ENCODE results near the gene TMPRSS4. TPM values are rescaled to one million over a fixed set of nuclear protein-coding genes. Genes with fewer than 3 reads are reported as not detected.

Gene TMPRSS4
- total RNA-seq, 1 experiment from 2014 or later, result not detected

GRCh38 chr11:118170231-118170630 lies 93.4 kb downstream of the TMPRSS4 start:
- Histone ChIP-seq H3K27ac (ENCODE audit: low read length) (no peak overlapping the region), H3K36me3 (ENCODE audit: control insufficient read depth, insufficient read depth, low read length) (no peaks in the 10 kb centered on the region), H3K4me1 (ENCODE audit: control insufficient read depth, insufficient read depth, low read length) (no peaks in the 10 kb centered on the region), H3K27me3 (ENCODE audit: control insufficient read depth, insufficient read depth, low read length) (peaks cover 10% of the 10 kb centered on the region), H3K9me3 (ENCODE audit: control insufficient read depth, insufficient read depth, low read depth, low read length) (no peaks in the 10 kb centered on the region), H3K4me3 (ENCODE audit: low read depth in 2 of 2, low read length in 2 of 2) (no peak overlapping the region)
- ATAC-seq (no peak), DNase-seq (ENCODE audit: low read depth, low spot score) (no peak)
- TF ChIP-seq POLR2AphosphoS5 (IDR thresholded peaks at IDR 0.05; ENCODE audit: low read depth, low read length) (no peak), TCF7L2 (IDR thresholded peaks at IDR 0.05; ENCODE audit: low read depth, low read length) (no peak), SIN3A (IDR thresholded peaks at IDR 0.05; ENCODE audit: borderline replicate concordance, insufficient read depth, low read depth, low read length) (no peak)
- TF ChIP-seq, protein P1, sequence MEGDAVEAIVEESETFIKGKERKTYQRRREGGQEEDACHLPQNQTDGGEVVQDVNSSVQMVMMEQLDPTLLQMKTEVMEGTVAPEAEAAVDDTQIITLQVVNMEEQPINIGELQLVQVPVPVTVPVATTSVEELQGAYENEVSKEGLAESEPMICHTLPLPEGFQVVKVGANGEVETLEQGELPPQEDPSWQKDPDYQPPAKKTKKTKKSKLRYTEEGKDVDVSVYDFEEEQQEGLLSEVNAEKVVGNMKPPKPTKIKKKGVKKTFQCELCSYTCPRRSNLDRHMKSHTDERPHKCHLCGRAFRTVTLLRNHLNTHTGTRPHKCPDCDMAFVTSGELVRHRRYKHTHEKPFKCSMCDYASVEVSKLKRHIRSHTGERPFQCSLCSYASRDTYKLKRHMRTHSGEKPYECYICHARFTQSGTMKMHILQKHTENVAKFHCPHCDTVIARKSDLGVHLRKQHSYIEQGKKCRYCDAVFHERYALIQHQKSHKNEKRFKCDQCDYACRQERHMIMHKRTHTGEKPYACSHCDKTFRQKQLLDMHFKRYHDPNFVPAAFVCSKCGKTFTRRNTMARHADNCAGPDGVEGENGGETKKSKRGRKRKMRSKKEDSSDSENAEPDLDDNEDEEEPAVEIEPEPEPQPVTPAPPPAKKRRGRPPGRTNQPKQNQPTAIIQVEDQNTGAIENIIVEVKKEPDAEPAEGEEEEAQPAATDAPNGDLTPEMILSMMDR (IDR thresholded peaks at IDR 0.05), result no peak
- TF ChIP-seq, protein P2, sequence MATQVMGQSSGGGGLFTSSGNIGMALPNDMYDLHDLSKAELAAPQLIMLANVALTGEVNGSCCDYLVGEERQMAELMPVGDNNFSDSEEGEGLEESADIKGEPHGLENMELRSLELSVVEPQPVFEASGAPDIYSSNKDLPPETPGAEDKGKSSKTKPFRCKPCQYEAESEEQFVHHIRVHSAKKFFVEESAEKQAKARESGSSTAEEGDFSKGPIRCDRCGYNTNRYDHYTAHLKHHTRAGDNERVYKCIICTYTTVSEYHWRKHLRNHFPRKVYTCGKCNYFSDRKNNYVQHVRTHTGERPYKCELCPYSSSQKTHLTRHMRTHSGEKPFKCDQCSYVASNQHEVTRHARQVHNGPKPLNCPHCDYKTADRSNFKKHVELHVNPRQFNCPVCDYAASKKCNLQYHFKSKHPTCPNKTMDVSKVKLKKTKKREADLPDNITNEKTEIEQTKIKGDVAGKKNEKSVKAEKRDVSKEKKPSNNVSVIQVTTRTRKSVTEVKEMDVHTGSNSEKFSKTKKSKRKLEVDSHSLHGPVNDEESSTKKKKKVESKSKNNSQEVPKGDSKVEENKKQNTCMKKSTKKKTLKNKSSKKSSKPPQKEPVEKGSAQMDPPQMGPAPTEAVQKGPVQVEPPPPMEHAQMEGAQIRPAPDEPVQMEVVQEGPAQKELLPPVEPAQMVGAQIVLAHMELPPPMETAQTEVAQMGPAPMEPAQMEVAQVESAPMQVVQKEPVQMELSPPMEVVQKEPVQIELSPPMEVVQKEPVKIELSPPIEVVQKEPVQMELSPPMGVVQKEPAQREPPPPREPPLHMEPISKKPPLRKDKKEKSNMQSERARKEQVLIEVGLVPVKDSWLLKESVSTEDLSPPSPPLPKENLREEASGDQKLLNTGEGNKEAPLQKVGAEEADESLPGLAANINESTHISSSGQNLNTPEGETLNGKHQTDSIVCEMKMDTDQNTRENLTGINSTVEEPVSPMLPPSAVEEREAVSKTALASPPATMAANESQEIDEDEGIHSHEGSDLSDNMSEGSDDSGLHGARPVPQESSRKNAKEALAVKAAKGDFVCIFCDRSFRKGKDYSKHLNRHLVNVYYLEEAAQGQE (IDR thresholded peaks at IDR 0.05; ENCODE audit: insufficient read depth in 1 of 2, low read depth in 2 of 2, low read length in 1 of 2), result no peak
- ChIA-PET CTCF (interaction anchor here (0.6 kb wide), 1 partner anchor 1169 kb away, joined by 4 read pairs; no protein-coding TSS in a partner anchor), POLR2A (no interaction called here)
- intact Hi-C loops (cut with micrococcal nuclease; ENCODE audit: unreplicated experiment) (loop anchor here (2.0 kb wide), 1 partner anchor 21 kb away; no protein-coding TSS in a partner anchor), in situ Hi-C loops (cut with HindIII; ENCODE audit: low pct_unique_long_range_greater_than_20kb, low sequenced_read_pairs) (no loop called here)
- BruUV-seq (replicated peaks), result no TSS peak

- BruUV-seq (replicated peaks), result no TSS peak
- Histone ChIP-seq H3K27ac (ENCODE audit: low read length) (no peak overlapping the region), H3K36me3 (ENCODE audit: control insufficient read depth, insufficient read depth, low read length) (no peaks in the 10 kb centered on the region), H3K4me1 (ENCODE audit: control insufficient read depth, insufficient read depth, low read length) (no peaks in the 10 kb centered on the region), H3K27me3 (ENCODE audit: control insufficient read depth, insufficient read depth, low read length) (peaks cover 10% of the 10 kb centered on the region), H3K4me3 (ENCODE audit: low read depth in 2 of 2, low read length in 2 of 2) (no peak overlapping the region), H3K9me3 (ENCODE audit: control insufficient read depth, insufficient read depth, low read depth, low read length) (no peaks in the 10 kb centered on the region)
- ATAC-seq (peak; percentile 2; the same call in 1 of the 2 replicates), DNase-seq (ENCODE audit: low read depth, low spot score) (no peak)
- POLR2A ChIA-PET, result no interaction called here
- TF ChIP-seq, protein P2 (IDR thresholded peaks at IDR 0.05; ENCODE audit: insufficient read depth in 1 of 2, low read depth in 2 of 2, low read length in 1 of 2), result no peak
- in situ Hi-C loops (cut with HindIII; ENCODE audit: low pct_unique_long_range_greater_than_20kb, low sequenced_read_pairs), result no loop called here
- CTCF ChIA-PET, result interaction anchor here (0.6 to 2.1 kb wide), 10 partner anchors 10 to 1168 kb away, joined by 3 to 14 read pairs (median 4); no protein-coding TSS in a partner anchor
- intact Hi-C loops (cut with micrococcal nuclease; ENCODE audit: unreplicated experiment), result loop anchor here (2.0 kb wide), 1 partner anchor 22 kb away; no protein-coding TSS in a partner anchor
Observed at GRCh38 chr11:118170882-118171268, 94.0 kb downstream of the TMPRSS4 start.

Other genes starting within 250 kb of the TMPRSS4 start
- 0.54 TPM for gene FXYD6, start 200.4 kb upstream of the TMPRSS4 start, total RNA-seq (2021; ENCODE audit: unreplicated experiment)
- gene TMPRSS13, start 147.7 kb upstream of the TMPRSS4 start, total RNA-seq (2021; ENCODE audit: unreplicated experiment), result not detected
- 0.41 TPM for gene IL10RA, start 90.7 kb upstream of the TMPRSS4 start, total RNA-seq (2021; ENCODE audit: unreplicated experiment)
- gene SMIM35, start 9.9 kb downstream of the TMPRSS4 start, total RNA-seq (2021; ENCODE audit: unreplicated experiment), result not detected
- gene SCN4B, start 75.7 kb downstream of the TMPRSS4 start, total RNA-seq (2021; ENCODE audit: unreplicated experiment), result 0.33 TPM
- gene SCN2B, start 99.6 kb downstream of the TMPRSS4 start, total RNA-seq (2021; ENCODE audit: unreplicated experiment), result not detected
- 0.39 TPM for gene JAML, start 147.9 kb downstream of the TMPRSS4 start, total RNA-seq (2021; ENCODE audit: unreplicated experiment)
- 1.0 TPM for gene MPZL3, start 175.3 kb downstream of the TMPRSS4 start, total RNA-seq (2021; ENCODE audit: unreplicated experiment)
- gene MPZL2, start 187.2 kb downstream of the TMPRSS4 start, total RNA-seq (2021; ENCODE audit: unreplicated experiment), result 1.8 TPM
- 0.51 TPM for gene CD3E, start 227.7 kb downstream of the TMPRSS4 start, total RNA-seq (2021; ENCODE audit: unreplicated experiment)

Measured in Panc1 (cell line).